T follicular helper cell (primary cell): ENCODE data around the gene BICDL1.
"Not testable (repeated sequence)": the region's sequence is repeated elsewhere in the genome, so short reads cannot be mapped to it uniquely, and the experiment has no call there.

ENCODE experiments used
- DNase-seq: peaks from one replicate; pipeline ENCODE4 v3.0.0-alpha.2; 2020; ENCODE audit warnings: low read depth
- total RNA-seq, 2 experiments: gene quantifications; one replicate each; lab custom pipeline; 2026; lab: John Stamatoyannopoulos, UW

BICDL1 gene
- total RNA-seq, result 224 to 274 reads per million in 2 experiments

GRCh38 chr12:119988472-119989360, at the start of gene BICDL1:
Gene BICDL1 (plus strand): TSS chr12:119989236. CDS start chr12:119989869, 633 bp downstream.
- DNase-seq, result peak; percentile 98

- DNase-seq, result no peak
Measured at GRCh38 chr12:119940897-119941296, 48.1 kb upstream of the BICDL1 start.

- no peak for DNase-seq
Measured at GRCh38 chr12:119942386-119942785, 46.6 kb upstream of the BICDL1 start.

- no peak for DNase-seq
Measured at GRCh38 chr12:119946213-119946612, 42.8 kb upstream of the BICDL1 start.

- no peak for DNase-seq
Measured at GRCh38 chr12:119949145-119949544, 39.9 kb upstream of the BICDL1 start.

GRCh38 chr12:119949594-119949993, 39.4 kb upstream of the BICDL1 start:
- no peak for DNase-seq

GRCh38 chr12:119956047-119956446, 33.0 kb upstream of the BICDL1 start:
- no peak for DNase-seq

GRCh38 chr12:119957135-119957534, 31.9 kb upstream of the BICDL1 start:
- no peak for DNase-seq

GRCh38 chr12:119959435-119959834, 29.6 kb upstream of the BICDL1 start:
- DNase-seq, result no peak

GRCh38 chr12:119964123-119964522, 24.9 kb upstream of the BICDL1 start:
- DNase-seq, result no peak

- DNase-seq, result no peak
Measured at GRCh38 chr12:119964929-119965328, 24.1 kb upstream of the BICDL1 start.

- DNase-seq, result no peak
Measured at GRCh38 chr12:119980242-119980641, 8.8 kb upstream of the BICDL1 start.

GRCh38 chr12:119980702-119981101, 8.3 kb upstream of the BICDL1 start:
- not testable (repeated sequence) for DNase-seq

GRCh38 chr12:119989361-119989730, 310 bp downstream of the BICDL1 start:
- DNase-seq, result peak; percentile 29

GRCh38 chr12:119989731-119990381, 820 bp downstream of the BICDL1 start:
- DNase-seq, result peak; percentile 57

- DNase-seq, result no peak
Measured at GRCh38 chr12:119990382-119990874, 1.4 kb downstream of the BICDL1 start.

GRCh38 chr12:119992129-119992705, 3.2 kb downstream of the BICDL1 start:
- no peak for DNase-seq

GRCh38 chr12:119994892-119995658, 6.0 kb downstream of the BICDL1 start:
- no peak for DNase-seq

GRCh38 chr12:119996417-119996816, 7.4 kb downstream of the BICDL1 start:
- DNase-seq, result no peak

GRCh38 chr12:119998471-119999245, 9.6 kb downstream of the BICDL1 start:
- DNase-seq, result no peak

GRCh38 chr12:120000556-120000955, 11.5 kb downstream of the BICDL1 start:
- no peak for DNase-seq
